IMR-90 (cell line): ENCODE results near the gene SNX3.

Experiments
- CEBPB ChIP-seq: IDR thresholded peaks from 2 replicates; pipeline ENCODE4 v1.6.1; 2012; ENCODE audit warnings: low read depth, low read length, improper control_type of control experiment
- CTCF ChIP-seq: conservative IDR thresholded peaks from 2 replicates; pipeline ENCODE4 v1.5.1; 2012; ENCODE audit warnings: mild to moderate bottlenecking, low read depth, low read length, improper control_type of control experiment
- ELK1 ChIP-seq: fragments of 150-350 bp; IDR thresholded peaks from 2 replicates; pipeline ENCODE4 v1.6.1; 2016; ENCODE audit warnings: low read depth, mild to moderate bottlenecking, low read length, moderate library complexity, borderline replicate concordance
- MXI1 ChIP-seq: IDR thresholded peaks from 2 replicates; pipeline ENCODE4 v1.6.1; 2012; ENCODE audit warnings: low read depth, mild to moderate bottlenecking, low read length, moderate library complexity, borderline replicate concordance
- NFE2L2 ChIP-seq: fragments of 150-350 bp; IDR thresholded peaks from 2 replicates; pipeline ENCODE4 v1.6.1; 2016; ENCODE audit warnings: low read depth, mild to moderate bottlenecking, low read length

GRCh38 chr6:108180266-108180665 lies 80.6 kb downstream of the SNX3 start:
- TF ChIP-seq ELK1: no peak
- no peak for TF ChIP-seq CTCF
- TF ChIP-seq CEBPB: no peak
- no peak for TF ChIP-seq NFE2L2
- no peak for TF ChIP-seq MXI1
